OCI-M1 (cell line): ENCODE measurements around the gene VWA5B1.

ENCODE experiments used
- DNase-seq: peaks from one replicate; lab custom pipeline; 2025; lab: John Stamatoyannopoulos, UW

Gene VWA5B1

DNA sequence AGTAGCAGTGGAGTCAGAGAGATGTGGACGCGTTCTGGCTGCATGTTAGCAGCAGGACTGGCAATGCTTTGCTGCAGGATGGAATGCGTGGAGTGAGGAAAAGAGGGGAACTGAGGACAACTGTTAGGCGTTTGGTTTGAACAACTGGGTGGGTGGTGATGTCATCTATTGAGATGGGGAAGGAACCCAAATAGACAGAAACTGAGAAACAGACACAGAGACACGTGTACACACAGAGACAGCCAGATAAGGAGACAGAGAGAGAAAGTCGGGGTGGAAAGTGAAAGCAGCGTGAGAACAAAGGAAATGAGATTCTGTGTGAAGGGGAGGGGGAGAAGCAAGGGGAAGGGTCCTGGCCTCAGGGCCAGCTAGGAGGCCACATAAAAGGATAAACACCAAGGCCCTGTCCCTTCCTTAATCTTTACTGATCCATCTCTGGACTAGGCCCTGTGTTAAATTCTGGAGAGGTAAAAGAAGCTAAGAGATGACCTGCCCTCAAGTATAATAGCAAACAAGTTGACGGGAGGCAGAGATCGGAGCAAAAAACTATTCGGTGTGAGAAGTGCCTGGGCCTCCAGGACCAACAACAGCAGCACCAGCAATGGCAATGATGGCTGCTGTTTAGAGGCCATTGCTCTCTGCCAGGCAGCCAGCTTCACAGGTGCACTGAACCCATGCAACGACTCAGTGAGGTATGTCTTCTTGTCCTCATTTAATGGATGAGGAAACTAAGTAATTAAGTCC, 31.6 kb downstream of the VWA5B1 start:
- peak; percentile 55 for DNase-seq

- no peak for DNase-seq
Observed at GRCh38 chr1:20322825-20323612, 32.3 kb downstream of the VWA5B1 start.

DNA sequence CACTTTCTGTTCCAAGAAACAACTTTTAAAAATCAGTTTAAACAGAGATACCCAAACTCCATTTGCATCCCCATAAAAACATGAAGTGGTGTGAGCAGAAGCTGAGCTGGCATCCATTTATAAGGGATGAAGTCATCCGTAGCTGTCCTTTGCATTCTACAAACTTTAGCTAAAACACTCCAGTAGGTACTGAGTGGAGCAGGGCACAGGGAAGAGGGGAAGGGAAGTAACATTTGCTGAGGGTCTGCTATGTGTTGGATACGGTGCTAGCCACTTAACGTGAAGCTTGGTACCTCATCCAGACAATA, 32.9 kb downstream of the VWA5B1 start:
- no peak for DNase-seq

GRCh38 chr1:20324704-20325406, 34.2 kb downstream of the VWA5B1 start:
- no peak for DNase-seq

DNA sequence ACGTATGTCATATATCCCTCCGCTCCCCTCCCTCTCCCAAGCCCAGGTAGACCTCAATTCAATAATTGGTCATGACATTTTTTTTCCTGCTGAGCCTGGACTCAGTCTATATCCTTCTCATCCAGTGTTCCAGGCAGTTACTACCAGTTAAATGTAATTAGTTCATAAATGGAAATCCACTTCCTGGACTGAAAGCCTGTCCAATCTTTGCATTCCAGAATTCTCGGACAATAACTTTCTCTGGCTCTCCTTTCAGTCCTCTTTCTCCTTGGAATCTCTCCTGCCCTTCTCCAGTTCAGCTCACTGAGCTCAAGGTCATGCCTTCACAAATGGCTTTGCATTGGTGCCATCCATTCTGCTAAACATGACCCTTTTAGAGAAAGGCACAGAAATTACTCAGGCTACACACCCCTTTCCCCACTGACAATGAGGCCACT, 34.8 kb downstream of the VWA5B1 start:
- no peak for DNase-seq

DNA sequence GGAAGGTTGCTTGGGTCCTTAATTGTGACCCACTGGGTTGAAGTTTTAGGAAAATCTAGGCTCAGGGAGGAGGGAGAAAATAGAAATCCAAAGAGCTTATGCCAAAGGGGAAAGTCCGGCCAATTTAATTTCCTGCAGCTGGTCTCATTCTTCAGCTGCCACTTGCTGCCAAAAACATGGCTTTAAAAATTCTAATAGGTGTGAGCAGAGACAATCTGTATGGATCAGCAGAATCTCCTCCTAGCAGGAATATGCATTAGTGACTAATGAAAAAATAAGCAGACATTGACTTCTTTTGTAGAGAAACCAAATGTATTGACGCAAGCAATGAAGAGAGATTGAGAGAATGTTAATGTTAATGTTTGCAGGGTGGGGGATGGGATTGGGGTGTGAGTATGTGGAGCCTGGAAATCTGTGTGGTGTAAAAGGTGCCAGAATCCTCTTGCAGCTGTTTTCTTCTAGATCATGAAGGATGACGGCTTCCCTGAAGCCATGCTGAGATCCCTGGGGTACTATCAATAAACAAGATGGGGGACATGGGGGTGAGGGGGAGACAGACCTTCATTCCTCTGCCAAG, 35.3 kb downstream of the VWA5B1 start:
- DNase-seq: no peak

- DNase-seq: no peak
Observed at GRCh38 chr1:20327467-20327866, 36.8 kb downstream of the VWA5B1 start.

GRCh38 chr1:20328201-20328600, 37.5 kb downstream of the VWA5B1 start:
- peak; percentile 1 for DNase-seq

GRCh38 chr1:20329793-20330542, 39.3 kb downstream of the VWA5B1 start:
- DNase-seq: peak; percentile 3

GRCh38 chr1:20334103-20334502, 43.4 kb downstream of the VWA5B1 start:
- no peak for DNase-seq

GRCh38 chr1:20336105-20336605, 45.5 kb downstream of the VWA5B1 start:
- DNase-seq: no peak

- DNase-seq: no peak
Observed at GRCh38 chr1:20337581-20337980, 46.9 kb downstream of the VWA5B1 start.

- no peak for DNase-seq
Observed at GRCh38 chr1:20339811-20340457, 49.3 kb downstream of the VWA5B1 start.

DNA sequence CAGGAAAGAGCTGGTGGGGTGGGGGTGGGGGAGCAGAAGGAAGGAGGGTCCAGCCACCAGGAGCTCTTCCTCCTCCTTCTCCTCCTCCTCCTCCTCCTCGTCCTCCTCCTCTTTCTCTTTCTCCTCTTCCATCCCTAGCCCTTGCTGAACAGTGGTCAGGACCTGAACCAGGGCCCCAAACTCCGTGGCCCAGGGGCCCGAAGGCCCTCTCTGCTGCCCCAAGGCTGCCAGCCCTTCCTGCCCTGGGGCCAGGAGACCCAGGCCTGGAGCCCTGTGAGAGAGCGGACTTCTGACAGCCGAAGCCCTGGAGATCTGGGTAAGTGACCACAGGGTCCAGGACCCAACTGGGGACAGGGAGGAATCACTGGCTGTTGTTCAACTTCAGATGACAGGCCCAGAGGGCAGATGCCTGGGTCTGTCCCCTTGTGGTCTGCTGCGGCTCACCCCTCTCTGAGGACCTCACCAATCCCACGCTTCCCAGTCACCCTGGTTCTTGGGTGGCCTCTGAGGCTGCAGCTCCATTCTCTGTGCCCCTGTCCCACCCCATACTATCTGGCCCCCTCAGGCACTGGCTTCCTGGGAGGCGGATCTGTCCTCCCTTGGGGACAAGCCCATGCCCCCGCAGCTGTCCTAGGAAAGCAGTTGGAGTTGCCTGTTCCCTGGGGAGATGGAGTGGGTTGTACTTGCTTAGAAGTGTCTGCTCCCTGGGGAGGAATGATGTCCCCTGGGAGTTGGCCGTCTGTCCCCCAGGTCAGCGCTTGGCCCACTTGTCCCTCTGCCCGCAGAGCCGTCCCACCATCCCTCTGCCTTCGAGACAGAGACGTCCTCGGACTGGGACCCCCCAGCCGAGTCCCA, 51.8 kb downstream of the VWA5B1 start:
- no peak for DNase-seq

- no peak for DNase-seq
Observed at GRCh38 chr1:20343149-20343937, 52.7 kb downstream of the VWA5B1 start.

GRCh38 chr1:20343938-20344302, 53.2 kb downstream of the VWA5B1 start:
- DNase-seq: no peak

DNA sequence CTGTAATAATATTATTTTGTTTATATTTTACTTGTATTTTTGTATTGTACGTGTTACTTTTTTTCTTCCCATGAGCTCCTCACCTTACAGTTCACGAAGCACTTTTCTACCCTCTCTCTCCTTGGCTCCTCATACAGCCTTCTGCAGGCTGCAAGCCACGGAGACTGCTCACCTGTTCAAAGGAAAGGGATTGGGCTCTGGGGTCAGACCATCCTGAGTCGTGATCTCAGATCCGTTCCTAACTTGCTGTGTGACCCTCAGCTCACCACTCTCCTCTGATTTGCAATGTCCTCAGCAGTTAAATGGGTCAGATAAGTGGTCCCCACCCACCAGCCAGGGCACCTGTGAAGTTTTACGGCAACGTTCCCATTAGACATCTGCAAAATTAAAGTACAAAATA, 54.1 kb downstream of the VWA5B1 start:
- DNase-seq: no peak

- no peak for DNase-seq
Observed at GRCh38 chr1:20345419-20345818, 54.7 kb downstream of the VWA5B1 start.

DNA sequence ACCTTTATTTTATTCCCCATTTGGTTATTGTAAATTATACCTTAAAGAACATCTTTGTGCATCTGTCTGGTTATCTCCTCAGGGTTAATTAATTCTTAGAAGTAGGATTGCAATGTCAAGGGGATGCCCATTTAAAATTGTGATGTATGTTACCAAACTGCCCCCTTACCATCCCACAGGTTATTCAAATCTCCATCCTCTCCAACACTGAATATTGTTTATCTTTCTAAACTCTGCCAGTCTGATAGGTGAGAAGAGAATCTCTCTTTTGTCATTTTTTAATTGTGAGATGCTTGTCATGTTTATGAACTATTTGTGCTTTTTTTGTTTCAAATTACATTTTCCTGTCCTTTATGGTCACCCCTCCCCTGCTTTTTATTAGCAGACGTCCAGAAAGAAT, 55.8 kb downstream of the VWA5B1 start:
- DNase-seq: no peak
